Transverse colon (tissue), 4 donors: ENCODE measurements around the gene ELAVL4. TPM values are rescaled to one million over a fixed set of nuclear protein-coding genes. Genes with fewer than 3 reads are reported as not detected.

Experiments used
- DNase-seq: peaks from one replicate; pipeline ENCODE4 v3.0.0-alpha.2; 2019
- H3K27ac ChIP-seq, 4 donors: fragments of 200-600 bp; sonication (generic); 2 replicates each; pipeline ENCODE4 v1.5.1; 2016 to 2018; ENCODE audit warnings: inconsistent platforms in 4 of 4
- H3K27me3 ChIP-seq: fragments of 200-600 bp; sonication (generic); 2 replicates; pipeline ENCODE4 v1.5.1; 2017; ENCODE audit warnings: inconsistent platforms
- H3K36me3 ChIP-seq, 4 donors: fragments of 200-600 bp; sonication (generic); 2 replicates each; pipeline ENCODE4 v1.5.1; 2017 to 2019; ENCODE audit warnings: inconsistent platforms in 4 of 4
- H3K4me1 ChIP-seq, 4 donors: fragments of 200-600 bp; sonication (generic); 2 replicates each; pipeline ENCODE4 v1.5.1; 2017 to 2020; ENCODE audit warnings: inconsistent platforms in 4 of 4
- H3K4me3 ChIP-seq, 4 donors: fragments of 200-600 bp; sonication (generic); 1 replicate in 1 of 4; 2 replicates in 3 of 4; pipeline versions ENCODE4 v1.5.1 to v1.6.1; 2017 to 2019; ENCODE audit warnings: inconsistent platforms in 4 of 4
- H3K9me3 ChIP-seq, 2 donors: fragments of 200-600 bp; sonication (generic); 2 replicates each; pipeline ENCODE4 v1.5.1; 2017 to 2019; ENCODE audit warnings: inconsistent platforms in 2 of 2
- EP300 ChIP-seq: sonication (generic); formaldehyde crosslinking; IDR thresholded peaks from one replicate; pipeline ENCODE4 v1.6.1; 2017; ENCODE audit warnings: antibody characterized with exemption, low read depth
- POLR2A ChIP-seq: fragments of 450-650 bp; IDR thresholded peaks from one replicate; pipeline ENCODE4 v1.6.1; 2016; ENCODE audit warnings: antibody characterized with exemption, mild to moderate bottlenecking, moderate library complexity
- POLR2AphosphoS5 ChIP-seq, 3 donors: sonication (generic); formaldehyde crosslinking; IDR thresholded peaks; one replicate each; pipeline ENCODE4 v1.6.1; 2016; ENCODE audit warnings: antibody characterized with exemption in 3 of 3
- WGBS, 2 donors: methylation state at CpG; one replicate each; pipeline ENCODE4 v1.1.5; 2018; ENCODE audit warnings: low coverage in 1 of 2; 5-methylcytosine and 5-hydroxymethylcytosine counted together
- in situ Hi-C, 4 donors: fragments of 200-750 bp; cut with MboI; loops; one replicate each; pipeline versions ENCODE4 v1.15.0 to v1.15.1; 2017; ENCODE audit warnings: low sequenced_read_pairs in 3 of 4, low pct_ligation_motif_present in 1 of 4, low pct_unique_long_range_greater_than_20kb in 1 of 4
- intact Hi-C: fragments of 100-400 bp; cut with DNase I; formaldehyde crosslinking; loops from one replicate; pipeline ENCODE4 v1.15.1; 2023; ENCODE audit warnings: low total_unique reads
- total RNA-seq, 4 donors: library from RNA; depleted of rRNA; stranded (reverse); fragments of >200 nt; gene quantifications; one replicate each; pipeline ENCODE4 v1.1.0, GENCODE V29; 2016
- TF ChIP-seq, protein P1 (sequence below), 5 experiments: fragments of 200-600 bp in 3 of 5; fragments of 450-650 bp in 2 of 5; sonication (generic) in 3 of 5; IDR thresholded peaks; 1 replicate in 2 of 5; 2 replicates in 3 of 5; pipeline ENCODE4 v1.5.1; 2016 to 2017; ENCODE audit warnings: antibody characterized with exemption in 5 of 5, inconsistent platforms in 3 of 5, mild to moderate bottlenecking in 2 of 5, moderate library complexity in 1 of 5

Gene ELAVL4
- total RNA-seq, 4 donors from 2014 or later: 0.55 to 0.64 TPM; not detected in 2

DNA sequence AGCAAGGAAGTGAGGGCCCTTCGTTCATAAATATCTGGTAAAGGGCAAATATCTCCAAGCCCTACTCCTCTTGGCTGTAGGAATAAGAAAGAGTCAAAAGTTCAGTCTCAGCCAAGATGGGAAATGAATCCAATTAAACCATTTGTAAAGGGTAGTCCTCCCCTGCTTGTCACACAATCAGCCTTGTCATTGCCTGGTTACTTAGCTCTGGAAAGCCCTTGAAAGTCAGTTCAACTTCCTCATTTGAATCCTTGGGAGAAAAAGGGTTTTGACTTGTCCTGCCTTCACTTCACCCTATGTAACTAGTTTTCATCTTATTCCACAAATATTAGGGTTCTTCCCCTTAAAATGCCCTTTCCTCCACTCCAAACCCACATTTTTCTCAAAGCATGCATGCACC lies 100.0 kb downstream of the ELAVL4 start:
- no peaks in the 10 kb centered on the region for H3K9me3 ChIP-seq
- 46 to 63% methylated on average over 1 of the region's 1 CpG for WGBS, 2 donors
- no peaks in the 10 kb centered on the region for H3K4me1 ChIP-seq
- no peak overlapping the region for H3K27ac ChIP-seq
- H3K27me3 ChIP-seq: no peaks in the 10 kb centered on the region
- H3K4me3 ChIP-seq: no peak overlapping the region
- TF ChIP-seq POLR2A (no peak), POLR2AphosphoS5 (IDR thresholded peaks at IDR 0.05) (no peak), EP300 (no peak)
- TF ChIP-seq, protein P1, sequence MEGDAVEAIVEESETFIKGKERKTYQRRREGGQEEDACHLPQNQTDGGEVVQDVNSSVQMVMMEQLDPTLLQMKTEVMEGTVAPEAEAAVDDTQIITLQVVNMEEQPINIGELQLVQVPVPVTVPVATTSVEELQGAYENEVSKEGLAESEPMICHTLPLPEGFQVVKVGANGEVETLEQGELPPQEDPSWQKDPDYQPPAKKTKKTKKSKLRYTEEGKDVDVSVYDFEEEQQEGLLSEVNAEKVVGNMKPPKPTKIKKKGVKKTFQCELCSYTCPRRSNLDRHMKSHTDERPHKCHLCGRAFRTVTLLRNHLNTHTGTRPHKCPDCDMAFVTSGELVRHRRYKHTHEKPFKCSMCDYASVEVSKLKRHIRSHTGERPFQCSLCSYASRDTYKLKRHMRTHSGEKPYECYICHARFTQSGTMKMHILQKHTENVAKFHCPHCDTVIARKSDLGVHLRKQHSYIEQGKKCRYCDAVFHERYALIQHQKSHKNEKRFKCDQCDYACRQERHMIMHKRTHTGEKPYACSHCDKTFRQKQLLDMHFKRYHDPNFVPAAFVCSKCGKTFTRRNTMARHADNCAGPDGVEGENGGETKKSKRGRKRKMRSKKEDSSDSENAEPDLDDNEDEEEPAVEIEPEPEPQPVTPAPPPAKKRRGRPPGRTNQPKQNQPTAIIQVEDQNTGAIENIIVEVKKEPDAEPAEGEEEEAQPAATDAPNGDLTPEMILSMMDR (IDR thresholded peaks at IDR 0.05): no peak
- DNase-seq: no peak
- intact Hi-C loops (no loop called here), in situ Hi-C loops (no loop called here)
- no peaks in the 10 kb centered on the region for H3K36me3 ChIP-seq

DNA sequence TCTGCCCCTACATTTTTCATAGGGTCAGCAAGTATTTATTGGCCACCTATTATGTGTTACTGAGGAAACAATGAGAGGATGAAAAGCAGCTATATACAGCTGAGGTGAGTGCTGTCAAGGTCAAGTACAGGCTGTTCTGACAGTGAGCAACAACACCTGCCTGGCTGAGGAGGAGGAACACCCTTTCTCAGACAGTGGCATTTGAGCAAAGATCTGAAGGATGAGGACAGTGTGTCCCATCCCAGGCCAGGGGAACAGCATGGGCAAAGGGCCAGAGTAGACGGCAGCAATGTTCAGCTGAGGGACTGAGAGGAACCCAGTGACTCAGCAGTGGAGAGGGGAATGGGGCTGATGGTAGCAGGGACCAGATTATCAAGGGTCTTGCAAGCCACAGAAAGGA lies 101.0 kb downstream of the ELAVL4 start:
- Histone ChIP-seq H3K4me3 (no peak overlapping the region), H3K36me3 (no peaks in the 10 kb centered on the region), H3K27ac (no peak overlapping the region), H3K9me3 (no peaks in the 10 kb centered on the region), H3K4me1 (no peaks in the 10 kb centered on the region), H3K27me3 (no peaks in the 10 kb centered on the region)
- TF ChIP-seq, protein P1 (IDR thresholded peaks at IDR 0.05): no peak
- TF ChIP-seq EP300: no peak
- TF ChIP-seq POLR2A: no peak
- no peak for TF ChIP-seq POLR2AphosphoS5 (IDR thresholded peaks at IDR 0.05)
- in situ Hi-C loops (no loop called here), intact Hi-C loops (no loop called here)
- DNase-seq: no peak
- 36% methylated on average over 1 of the region's 1 CpG; no CpG with 5 or more reads in 1 of the 2 donors for WGBS, 2 donors

DNA sequence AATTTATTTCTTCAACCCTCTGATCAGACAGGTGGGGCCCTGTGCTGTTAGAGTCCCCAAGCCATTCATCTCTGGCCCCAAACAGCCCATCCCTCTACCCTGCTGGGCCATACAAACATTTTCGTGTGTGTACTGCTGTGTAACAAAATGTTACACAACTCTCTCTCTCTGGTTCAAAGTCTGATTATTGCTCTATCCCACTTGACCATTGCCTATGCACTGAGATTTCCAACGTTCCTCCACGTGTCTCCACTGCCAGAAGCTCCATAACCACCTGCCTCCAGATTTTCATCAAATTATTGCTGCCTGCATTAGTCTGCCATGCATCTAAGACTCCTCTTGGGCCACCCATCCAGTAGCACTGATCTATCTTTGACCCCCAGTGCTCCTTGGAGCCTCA lies 104.8 kb downstream of the ELAVL4 start:
- Histone ChIP-seq H3K27me3 (no peaks in the 10 kb centered on the region), H3K4me3 (no peak overlapping the region), H3K36me3 (no peaks in the 10 kb centered on the region), H3K9me3 (no peaks in the 10 kb centered on the region), H3K27ac (no peak overlapping the region), H3K4me1 (no peaks in the 10 kb centered on the region)
- 51 to 69% methylated on average over 2 to 3 of the region's 3 CpGs for WGBS, 2 donors
- no peak for TF ChIP-seq POLR2A
- TF ChIP-seq, protein P1 (IDR thresholded peaks at IDR 0.05): no peak
- no peak for TF ChIP-seq POLR2AphosphoS5 (IDR thresholded peaks at IDR 0.05)
- TF ChIP-seq EP300: no peak
- in situ Hi-C loops: no loop called here
- intact Hi-C loops: no loop called here
- no peak for DNase-seq

DNA sequence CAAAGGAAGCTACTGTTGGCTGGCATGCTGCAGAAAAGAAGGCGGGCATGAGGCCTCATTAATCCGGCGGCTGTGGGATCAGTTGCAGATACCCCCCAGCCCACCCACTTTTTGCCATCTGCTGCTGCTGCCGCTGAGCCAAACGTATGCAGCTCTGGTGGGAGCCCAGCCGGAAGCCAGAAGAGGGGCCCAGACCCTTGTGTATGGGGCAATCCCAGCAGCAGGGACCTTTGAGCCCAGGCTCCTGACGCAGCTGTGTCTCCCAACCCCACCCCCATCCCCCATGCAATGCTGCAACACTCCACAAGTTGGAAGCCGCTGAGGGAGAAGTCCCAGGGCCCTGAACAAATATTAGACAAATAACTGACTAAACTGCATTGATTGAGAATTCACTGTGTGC lies 106.0 kb downstream of the ELAVL4 start:
- DNase-seq: no peak
- Histone ChIP-seq H3K27me3 (no peaks in the 10 kb centered on the region), H3K4me1 (no peaks in the 10 kb centered on the region), H3K27ac (no peak overlapping the region), H3K4me3 (no peak overlapping the region), H3K9me3 (no peaks in the 10 kb centered on the region), H3K36me3 (no peaks in the 10 kb centered on the region)
- TF ChIP-seq, protein P1 (IDR thresholded peaks at IDR 0.05): no peak
- no peak for TF ChIP-seq EP300
- no peak for TF ChIP-seq POLR2AphosphoS5 (IDR thresholded peaks at IDR 0.05)
- no peak for TF ChIP-seq POLR2A
- in situ Hi-C loops: no loop called here
- WGBS, 2 donors: 40 to 62% methylated on average over 2 to 8 of the region's 8 CpGs
- intact Hi-C loops: no loop called here
